HL-60 (cell line): ENCODE results near the gene DYNC2I2.

Source experiments
- GABPA ChIP-seq: IDR thresholded peaks from 2 replicates; pipeline ENCODE4 v1.6.1; 2012; ENCODE audit warnings: low read depth
- POLR2AphosphoS5 ChIP-seq: IDR thresholded peaks from 2 replicates; pipeline ENCODE4 v1.6.1; 2012; ENCODE audit warnings: low read depth
- SPI1 ChIP-seq: IDR thresholded peaks from 2 replicates; pipeline ENCODE4 v1.6.1; 2012; ENCODE audit warnings: low read depth, mild to moderate bottlenecking, borderline replicate concordance
- TF ChIP-seq, protein P1 (sequence below): IDR thresholded peaks from one replicate; pipeline ENCODE4 v1.5.1; 2011; ENCODE audit warnings: low read length, control low read depth, inconsistent platforms; ENCODE audit not compliant: insufficient read depth
- TF ChIP-seq, protein P2 (sequence below): IDR thresholded peaks from 2 replicates; pipeline ENCODE4 v1.6.1; 2012; ENCODE audit warnings: low read depth; ENCODE audit not compliant: insufficient replicate concordance

DNA sequence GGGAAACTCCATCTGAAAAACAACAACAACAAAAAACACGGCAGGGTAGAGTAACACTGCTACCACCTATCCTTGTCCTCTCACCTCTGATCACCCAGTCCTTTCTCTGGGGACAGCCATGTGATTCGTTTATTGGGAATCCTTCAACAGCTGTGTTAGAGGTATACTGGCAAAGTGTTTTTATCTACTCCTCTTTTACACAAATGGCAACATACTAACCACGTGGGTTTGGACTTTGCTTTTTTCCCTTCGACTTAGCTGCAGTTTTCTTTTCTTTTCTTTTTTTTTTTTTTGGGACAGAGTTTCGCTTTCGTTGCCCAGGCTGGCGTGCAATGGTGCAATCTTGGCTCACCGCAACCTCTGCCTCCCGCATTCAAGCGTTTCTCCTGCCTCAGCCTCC is 21.1 kb upstream of the DYNC2I2 start:
- TF ChIP-seq, protein P1, sequence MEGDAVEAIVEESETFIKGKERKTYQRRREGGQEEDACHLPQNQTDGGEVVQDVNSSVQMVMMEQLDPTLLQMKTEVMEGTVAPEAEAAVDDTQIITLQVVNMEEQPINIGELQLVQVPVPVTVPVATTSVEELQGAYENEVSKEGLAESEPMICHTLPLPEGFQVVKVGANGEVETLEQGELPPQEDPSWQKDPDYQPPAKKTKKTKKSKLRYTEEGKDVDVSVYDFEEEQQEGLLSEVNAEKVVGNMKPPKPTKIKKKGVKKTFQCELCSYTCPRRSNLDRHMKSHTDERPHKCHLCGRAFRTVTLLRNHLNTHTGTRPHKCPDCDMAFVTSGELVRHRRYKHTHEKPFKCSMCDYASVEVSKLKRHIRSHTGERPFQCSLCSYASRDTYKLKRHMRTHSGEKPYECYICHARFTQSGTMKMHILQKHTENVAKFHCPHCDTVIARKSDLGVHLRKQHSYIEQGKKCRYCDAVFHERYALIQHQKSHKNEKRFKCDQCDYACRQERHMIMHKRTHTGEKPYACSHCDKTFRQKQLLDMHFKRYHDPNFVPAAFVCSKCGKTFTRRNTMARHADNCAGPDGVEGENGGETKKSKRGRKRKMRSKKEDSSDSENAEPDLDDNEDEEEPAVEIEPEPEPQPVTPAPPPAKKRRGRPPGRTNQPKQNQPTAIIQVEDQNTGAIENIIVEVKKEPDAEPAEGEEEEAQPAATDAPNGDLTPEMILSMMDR: no peak
- TF ChIP-seq POLR2AphosphoS5: no peak
- TF ChIP-seq GABPA: no peak
- TF ChIP-seq, protein P2, sequence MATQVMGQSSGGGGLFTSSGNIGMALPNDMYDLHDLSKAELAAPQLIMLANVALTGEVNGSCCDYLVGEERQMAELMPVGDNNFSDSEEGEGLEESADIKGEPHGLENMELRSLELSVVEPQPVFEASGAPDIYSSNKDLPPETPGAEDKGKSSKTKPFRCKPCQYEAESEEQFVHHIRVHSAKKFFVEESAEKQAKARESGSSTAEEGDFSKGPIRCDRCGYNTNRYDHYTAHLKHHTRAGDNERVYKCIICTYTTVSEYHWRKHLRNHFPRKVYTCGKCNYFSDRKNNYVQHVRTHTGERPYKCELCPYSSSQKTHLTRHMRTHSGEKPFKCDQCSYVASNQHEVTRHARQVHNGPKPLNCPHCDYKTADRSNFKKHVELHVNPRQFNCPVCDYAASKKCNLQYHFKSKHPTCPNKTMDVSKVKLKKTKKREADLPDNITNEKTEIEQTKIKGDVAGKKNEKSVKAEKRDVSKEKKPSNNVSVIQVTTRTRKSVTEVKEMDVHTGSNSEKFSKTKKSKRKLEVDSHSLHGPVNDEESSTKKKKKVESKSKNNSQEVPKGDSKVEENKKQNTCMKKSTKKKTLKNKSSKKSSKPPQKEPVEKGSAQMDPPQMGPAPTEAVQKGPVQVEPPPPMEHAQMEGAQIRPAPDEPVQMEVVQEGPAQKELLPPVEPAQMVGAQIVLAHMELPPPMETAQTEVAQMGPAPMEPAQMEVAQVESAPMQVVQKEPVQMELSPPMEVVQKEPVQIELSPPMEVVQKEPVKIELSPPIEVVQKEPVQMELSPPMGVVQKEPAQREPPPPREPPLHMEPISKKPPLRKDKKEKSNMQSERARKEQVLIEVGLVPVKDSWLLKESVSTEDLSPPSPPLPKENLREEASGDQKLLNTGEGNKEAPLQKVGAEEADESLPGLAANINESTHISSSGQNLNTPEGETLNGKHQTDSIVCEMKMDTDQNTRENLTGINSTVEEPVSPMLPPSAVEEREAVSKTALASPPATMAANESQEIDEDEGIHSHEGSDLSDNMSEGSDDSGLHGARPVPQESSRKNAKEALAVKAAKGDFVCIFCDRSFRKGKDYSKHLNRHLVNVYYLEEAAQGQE: no peak
- no peak for TF ChIP-seq SPI1
